GM12865 (cell line): ENCODE measurements around the gene IFT57.

Source experiments
- DNase-seq: peaks from one replicate; pipeline ENCODE4 v3.0.0; 2010; ENCODE audit warnings: low read depth
- H3K4me3 ChIP-seq: 2 replicates; pipeline ENCODE4 v1.5.1; 2011; ENCODE audit warnings: mild to moderate bottlenecking, low read depth, low read length, control low read depth
- TF ChIP-seq, protein P1 (sequence below): IDR thresholded peaks from 2 replicates; pipeline ENCODE4 v1.5.1; 2011; ENCODE audit warnings: low read length, control low read depth, low read depth, inconsistent platforms; ENCODE audit not compliant: insufficient read depth; ENCODE audit errors: missing control alignments

Gene IFT57

DNA sequence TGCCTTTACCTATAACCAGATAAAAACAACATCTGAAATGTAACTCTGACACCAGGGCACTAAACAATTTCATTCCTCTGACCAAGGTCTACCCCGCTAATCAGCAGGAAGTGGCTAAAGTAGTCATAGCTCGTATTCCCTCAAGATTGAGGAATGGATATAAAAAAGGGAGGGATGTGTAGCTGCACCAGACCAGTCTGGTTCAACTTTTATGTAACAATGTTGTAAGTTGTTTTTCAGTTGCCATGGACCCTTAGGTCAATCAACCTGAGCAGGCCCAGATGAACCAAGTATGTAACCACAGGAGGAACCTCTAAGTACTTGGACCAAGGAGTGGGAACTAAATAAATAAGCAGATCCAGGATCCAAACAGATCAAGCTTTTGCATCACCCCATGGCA, 28.4 kb upstream of the IFT57 start:
- TF ChIP-seq, protein P1, sequence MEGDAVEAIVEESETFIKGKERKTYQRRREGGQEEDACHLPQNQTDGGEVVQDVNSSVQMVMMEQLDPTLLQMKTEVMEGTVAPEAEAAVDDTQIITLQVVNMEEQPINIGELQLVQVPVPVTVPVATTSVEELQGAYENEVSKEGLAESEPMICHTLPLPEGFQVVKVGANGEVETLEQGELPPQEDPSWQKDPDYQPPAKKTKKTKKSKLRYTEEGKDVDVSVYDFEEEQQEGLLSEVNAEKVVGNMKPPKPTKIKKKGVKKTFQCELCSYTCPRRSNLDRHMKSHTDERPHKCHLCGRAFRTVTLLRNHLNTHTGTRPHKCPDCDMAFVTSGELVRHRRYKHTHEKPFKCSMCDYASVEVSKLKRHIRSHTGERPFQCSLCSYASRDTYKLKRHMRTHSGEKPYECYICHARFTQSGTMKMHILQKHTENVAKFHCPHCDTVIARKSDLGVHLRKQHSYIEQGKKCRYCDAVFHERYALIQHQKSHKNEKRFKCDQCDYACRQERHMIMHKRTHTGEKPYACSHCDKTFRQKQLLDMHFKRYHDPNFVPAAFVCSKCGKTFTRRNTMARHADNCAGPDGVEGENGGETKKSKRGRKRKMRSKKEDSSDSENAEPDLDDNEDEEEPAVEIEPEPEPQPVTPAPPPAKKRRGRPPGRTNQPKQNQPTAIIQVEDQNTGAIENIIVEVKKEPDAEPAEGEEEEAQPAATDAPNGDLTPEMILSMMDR: no peak
- H3K4me3 ChIP-seq: no peak overlapping the region
- no peak for DNase-seq

DNA sequence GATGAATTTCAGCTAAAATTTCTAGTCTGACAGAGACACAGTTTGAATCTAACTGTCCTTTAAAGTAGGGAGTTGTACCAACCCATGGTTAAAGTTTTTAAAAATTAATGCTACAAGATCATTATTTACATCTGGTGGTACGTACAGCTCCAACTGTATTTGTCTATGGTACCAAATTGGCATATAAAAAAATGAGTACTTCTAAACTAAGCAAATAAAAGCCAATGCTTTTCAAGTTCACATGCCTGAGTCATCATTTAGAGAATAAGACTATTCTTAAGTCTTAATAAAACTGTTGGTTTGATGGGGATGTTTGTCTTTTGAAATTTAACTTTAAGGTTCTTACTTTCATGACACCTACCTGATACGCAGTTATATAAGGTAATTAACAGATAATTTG, 21.0 kb upstream of the IFT57 start:
- TF ChIP-seq, protein P1: no peak
- no peak overlapping the region for H3K4me3 ChIP-seq
- no peak for DNase-seq

DNA sequence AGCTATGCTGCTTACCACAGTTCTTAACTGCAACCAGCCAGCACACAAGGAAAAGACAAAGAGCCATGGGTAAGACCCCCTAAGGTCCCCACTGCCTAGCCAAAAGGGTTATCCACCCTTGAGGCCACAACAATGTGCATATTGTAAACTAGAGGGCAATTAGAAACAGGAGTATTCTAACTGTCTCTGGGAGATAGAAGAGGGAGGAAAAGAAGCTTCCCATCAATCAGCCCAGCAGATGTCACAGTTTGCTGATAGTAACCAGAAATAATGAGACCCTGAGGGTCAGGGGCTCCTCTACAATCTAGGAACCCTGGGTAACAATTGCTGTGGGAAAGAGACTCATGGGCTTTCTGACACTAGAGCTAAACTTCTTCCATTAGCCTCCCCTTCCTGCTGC, 20.6 kb upstream of the IFT57 start:
- DNase-seq: no peak
- TF ChIP-seq, protein P1: no peak
- no peak overlapping the region for H3K4me3 ChIP-seq

DNA sequence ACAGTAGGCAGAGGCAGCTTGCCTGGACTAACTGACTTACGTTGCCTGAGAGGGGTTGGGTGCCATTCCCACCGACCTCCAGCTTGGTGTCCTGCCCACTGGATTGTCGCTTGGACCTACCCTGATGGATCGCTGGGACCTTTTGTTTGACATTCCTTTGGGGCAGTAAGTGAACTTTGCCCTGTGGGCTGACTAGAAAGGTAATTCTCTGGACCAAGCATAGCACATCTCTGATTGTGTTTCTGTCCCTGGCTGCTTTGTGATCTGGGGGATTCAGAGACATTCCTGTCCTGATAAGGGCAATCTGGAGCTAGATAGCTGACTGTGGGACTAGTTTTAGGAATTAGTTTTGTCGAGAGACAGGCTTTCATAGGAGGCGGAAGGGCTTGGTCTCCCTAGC, 19.5 kb upstream of the IFT57 start:
- H3K4me3 ChIP-seq: no peak overlapping the region
- TF ChIP-seq, protein P1: no peak
- no peak for DNase-seq

DNA sequence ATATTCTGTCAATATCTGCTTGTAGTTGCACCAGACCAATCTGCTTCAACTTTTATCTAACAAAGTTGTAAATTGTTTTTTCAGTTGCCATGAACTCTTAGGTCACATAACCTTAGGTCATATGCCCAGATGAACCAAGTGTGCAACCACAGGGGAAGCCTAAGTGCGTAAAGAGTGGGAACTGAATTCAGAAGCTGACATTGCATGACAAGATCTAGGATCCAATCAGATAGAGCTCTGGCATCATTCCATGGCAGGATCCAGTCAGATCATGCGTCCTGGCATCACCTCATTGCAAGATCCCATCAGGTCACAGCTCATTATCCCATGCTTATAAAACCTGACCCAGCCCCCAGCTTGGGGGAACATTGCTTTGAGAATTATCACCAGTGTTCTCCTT, 18.9 kb upstream of the IFT57 start:
- TF ChIP-seq, protein P1: no peak
- DNase-seq: no peak
- no peak overlapping the region for H3K4me3 ChIP-seq

DNA sequence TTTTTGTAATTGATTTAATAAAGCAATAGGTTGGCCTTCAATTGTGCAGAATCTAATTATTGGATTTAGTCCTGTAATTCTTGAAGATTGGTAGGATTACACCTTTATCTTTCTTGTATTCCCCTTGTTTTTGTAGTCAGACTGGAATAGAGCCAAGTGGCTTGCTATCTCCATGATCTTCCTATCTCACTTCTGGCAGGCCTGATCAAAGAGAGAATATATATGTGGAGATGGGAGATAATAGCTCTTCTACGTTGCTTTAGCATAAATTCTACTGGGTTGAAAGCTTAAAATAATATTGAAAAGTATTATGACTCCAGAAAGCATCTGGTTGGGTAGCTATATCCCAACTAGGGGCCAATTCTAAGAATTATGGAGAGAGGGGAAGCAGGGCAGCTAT, 16.9 kb upstream of the IFT57 start:
- no peak for DNase-seq
- TF ChIP-seq, protein P1: no peak
- H3K4me3 ChIP-seq: no peak overlapping the region

DNA sequence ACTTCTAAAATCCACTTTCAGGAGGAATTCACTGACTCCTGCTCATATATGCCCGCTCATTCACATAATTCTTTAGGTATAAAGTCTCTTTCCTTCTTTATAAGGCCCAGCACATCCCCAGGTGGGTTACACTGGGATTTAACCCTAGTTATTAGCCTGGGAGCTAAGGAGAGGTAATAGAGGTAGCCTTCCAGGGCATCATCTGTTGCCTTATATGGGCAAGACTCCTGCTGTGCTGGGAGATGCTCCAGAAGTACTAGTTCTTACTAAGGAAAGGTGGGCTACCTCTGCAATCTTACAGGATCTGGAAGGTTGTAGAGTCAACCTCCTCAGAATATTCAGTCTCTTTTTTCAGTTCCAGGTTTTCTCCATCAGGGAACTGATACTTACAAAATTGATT, 13.1 kb upstream of the IFT57 start:
- DNase-seq: no peak
- H3K4me3 ChIP-seq: no peak overlapping the region
- TF ChIP-seq, protein P1: no peak
